HPDE6-E6E7 (cell line): ENCODE results near the gene NHLRC4.
A peak's percentile ranks its signal among the peaks of the same experiment; 100 is the strongest.

ENCODE experiments used
- DNase-seq: peaks from one replicate; pipeline ENCODE4 v3.0.0; 2011; ENCODE audit warnings: missing footprints; ENCODE audit errors: extremely low spot score

The NHLRC4 gene

DNA sequence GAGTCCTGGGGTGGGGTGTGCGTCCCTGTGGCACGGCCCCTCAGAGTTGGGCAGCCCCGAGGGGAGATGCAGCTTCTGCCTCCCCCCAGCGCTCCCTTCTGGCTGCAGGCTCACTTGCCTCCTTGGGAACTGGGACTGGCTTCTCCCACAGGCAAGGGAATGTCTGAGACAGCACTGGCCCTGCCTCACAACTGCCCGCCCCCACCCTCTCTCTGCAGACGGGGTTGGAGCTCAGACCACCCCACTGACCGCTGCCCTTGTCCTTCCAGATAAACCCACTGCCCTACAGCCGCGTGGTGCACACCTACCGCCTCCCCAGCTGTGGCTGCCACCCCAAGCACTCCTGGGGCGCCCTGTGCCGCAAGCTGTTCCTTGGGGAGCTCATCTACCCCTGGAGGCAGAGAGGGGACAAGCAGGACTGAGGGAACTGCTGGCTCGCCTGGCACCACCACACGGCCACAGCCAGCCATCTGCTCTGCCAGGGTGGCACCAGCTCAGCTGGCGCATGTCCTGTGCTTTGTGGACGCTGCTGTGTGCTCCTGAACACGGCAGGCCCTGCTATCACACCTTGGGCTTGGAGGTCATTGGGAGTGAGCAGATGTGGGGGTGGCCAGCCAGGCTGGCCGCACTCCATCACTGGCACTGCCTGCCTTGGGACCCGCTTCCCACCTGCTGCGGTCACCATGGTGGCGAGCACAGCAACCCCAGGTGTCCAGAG lies 16.0 kb downstream of the NHLRC4 start:
- DNase-seq, result no peak

DNA sequence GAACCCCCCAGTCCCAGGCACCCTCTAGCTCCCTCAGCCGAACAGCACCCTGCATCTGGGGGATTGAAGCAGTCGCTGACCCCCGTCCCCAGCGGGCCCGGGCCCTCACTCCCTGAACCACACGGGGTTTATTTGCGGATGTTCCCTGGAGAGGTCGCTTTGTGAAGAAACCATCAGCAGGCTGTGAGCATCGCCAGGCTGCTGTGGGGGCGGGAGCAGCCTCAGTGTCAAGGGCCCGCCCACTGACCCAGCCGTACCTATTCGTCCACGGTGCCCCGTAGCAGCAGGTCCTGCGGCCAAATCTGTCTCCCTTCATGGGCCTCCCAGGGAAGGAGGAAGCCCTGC lies 16.6 kb downstream of the NHLRC4 start:
- no peak for DNase-seq

DNA sequence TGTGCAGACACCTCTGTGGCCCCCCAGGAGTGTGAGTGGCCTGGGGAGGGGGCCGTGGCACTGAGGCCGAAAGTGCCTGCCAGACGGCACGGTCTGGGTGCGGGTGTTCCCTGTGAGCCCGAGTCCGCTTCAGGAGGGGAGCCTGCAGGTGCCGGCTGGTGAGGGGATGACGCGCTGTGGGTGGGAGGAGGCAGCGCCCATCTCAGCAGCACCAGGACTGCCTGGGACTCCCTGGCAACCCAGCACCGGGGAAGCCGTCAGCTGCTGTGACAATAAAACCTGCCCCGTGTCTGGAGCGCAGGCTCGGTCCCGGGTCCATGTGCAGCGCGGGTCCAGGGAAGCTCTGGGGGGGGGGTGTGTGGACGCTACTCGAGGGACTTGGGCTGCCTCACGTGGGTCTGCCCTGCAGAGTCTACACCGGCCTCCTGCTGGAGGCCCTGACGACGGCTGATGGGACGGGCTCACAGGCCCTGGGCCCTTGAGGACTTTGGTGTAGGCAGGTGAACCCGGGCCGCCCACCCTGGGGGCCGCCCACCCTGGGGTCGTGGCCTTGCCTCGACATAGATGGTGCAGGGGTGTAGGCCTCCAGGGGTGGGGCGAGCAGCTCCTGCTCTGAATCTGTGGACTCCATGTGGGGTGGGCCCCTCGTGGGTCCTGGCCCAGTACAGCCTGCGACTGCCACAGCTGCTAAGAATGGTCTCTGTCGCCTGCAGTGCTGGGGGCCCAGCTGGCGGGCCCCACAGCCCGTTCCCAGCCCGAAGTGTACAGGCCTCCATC lies 17.2 kb downstream of the NHLRC4 start:
- DNase-seq, result no peak

DNA sequence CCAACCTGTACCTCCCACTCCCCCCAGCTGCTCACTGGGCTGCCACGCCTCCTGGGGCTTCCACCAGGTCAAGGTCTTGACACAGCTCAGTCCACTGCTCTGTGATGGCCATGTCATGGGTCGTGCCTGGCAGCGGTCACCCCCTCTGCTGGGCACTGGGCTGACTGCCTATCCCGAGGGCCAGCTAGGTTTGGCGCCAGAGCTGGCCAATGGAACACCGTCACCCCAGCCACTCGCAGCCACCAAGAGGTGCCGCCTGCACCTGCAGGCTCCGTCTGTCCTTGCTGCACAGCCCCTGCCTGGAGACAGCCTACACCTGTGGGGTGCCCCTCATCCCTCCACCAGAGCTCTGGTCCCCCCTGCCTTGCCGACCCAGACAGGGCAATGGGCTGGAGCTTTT lies 18.5 kb downstream of the NHLRC4 start:
- no peak for DNase-seq

DNA sequence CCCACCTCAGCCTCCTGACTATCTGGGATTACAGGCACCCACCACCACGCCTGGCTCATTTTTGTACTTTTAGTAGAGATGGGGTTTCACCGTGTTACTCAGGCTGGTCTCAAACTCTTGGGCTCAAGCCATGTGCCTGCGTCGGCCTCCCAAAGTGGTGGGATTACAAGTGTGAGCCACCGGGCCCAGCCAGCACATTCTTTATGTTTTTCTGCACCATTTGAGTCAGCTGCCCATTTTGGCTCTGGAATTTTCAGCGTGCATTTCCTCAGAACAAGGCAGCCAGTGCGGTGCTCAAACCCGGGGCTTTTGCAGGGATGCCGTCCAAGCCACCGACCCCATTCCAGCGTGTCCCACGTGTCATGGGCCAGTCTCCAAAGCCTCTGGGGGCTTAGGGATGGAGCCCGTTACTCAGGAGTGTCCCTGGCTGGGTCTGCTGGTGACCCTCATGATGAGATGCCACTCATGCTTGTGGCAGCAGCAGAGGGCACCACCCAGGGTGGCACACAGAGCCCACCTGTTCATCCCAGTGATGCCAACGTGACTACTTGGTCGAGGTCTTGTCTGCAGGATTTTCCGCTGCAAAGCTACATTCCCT lies 19.3 kb downstream of the NHLRC4 start:
- no peak for DNase-seq

DNA sequence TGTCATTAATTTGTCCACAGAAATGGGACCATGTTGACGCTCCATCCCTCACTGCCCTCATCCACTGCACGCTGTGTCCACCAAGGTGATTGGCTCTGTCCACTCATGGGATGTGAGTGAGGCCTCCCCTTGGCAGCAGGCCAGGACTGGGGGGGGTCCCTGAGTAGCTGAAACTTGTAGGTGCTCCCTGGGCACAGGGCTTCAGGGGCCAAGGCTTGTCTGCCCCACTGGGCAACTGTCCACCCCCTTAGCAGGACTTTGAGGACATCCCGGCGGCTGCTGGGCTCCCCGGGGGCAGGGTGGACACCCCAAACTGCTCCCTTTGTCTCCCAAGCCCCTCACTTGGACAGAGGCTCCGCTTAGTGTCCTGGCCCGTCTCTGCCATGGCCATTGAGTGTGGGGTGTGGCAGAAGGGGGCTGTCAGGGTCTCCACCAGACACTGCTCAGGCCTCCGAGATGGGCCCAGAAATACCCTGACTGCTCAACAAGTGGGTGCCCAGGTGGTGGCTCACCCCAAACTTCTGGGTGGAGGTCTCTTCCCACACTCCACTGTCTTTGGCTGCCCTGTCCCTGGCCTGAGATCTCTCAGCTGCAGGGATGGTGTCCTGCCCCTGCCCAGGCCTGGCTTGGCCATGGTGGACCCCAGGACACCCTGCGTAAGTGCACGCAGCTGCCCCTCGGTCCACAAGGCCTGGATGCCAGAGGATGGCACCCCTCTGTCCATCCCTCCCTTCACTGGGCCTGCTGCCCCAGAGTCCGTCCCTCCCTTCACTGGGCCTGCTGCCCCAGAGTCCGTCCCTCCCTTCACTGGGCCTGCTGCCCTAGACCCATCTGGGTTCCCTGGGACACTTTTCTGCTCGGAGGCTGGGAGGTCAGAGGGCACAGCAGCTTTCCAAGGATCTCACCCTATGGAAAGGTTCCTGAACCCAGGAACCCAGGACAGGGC lies 20.1 kb downstream of the NHLRC4 start:
- DNase-seq, result no peak

DNA sequence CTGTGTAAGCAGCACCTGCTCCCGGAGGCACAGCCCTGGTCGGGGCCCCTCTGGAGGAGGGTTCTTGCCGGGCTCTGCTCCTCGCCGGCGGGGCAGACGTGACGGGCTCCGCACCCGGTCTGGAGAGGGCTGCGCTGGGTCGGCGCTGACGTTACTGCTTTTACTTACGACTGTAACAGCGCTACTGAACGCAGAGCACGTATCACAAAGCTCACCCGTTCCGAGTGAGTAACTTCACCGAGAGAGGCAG lies 21.8 kb downstream of the NHLRC4 start:
- DNase-seq, result no peak

DNA sequence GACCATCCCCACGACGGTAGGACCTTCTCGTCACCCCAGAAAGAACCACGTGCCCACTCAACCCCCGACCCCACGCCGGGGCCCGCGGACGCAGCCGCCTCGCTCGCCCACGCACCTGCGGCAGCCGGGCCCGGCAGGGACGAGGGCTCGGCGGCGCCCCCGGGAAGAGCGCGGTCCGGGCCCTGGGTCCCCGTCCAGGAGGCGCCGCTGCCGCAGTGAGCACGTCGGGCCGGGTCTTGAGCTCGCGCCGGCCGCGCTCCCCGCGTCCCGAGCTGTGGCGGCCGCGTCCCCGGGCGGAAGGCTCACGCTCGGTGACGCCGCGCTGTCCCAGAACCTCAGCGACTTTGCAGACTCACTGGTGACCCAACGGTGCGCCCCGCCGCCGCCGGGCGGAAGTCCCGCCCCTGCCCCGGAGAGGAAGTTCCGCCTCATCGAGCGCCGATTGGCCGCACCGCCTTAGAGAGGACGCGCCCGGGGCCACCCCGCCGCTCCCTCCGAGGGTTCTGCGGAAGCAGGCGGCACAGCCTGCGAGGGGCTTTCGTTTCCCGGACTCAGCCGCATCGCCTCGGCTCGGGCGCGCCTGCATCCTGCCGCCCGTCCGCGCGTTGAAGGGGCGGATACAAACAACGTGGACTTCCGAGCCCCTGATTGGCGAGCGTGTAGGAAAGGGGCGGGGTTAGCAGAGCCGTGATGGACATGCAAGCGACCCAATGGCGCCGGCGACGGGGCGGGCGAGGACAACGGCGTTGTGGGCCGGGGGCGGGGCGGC lies 22.3 kb downstream of the NHLRC4 start:
- DNase-seq, result no peak

DNA sequence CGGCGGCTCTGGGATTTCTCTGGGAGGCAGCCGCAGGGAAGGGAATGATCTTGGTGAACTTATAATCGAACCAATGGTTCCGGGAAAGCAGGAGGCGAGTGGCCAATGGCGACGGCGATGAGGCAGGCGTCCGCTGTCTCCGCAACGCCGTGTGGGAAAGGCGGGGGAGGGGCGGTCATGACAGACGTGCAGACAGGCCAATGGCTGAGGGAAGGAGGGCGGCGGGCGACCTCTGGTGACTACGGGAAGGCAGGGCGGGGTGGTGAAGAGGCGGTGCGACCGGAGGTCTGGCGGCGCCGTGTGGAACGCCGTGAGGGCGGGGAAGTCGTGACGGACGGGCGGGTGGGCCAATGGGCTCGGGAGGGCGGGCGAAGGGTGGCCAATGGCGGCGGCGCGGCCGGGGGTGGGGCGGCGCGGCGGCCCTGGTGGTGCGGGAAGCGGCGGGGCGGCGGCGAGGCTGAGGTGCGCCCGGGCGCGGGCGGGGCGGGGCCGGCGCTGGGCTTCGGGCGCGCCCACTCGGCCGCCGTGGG lies 22.9 kb downstream of the NHLRC4 start, which contains the start of gene RAB40C:
RAB40C (plus strand) TSS at position 409 of the 530 bp plus-strand sequence. CDS start 226 bp downstream, outside the sequence.
- peak; percentile 86 for DNase-seq

DNA sequence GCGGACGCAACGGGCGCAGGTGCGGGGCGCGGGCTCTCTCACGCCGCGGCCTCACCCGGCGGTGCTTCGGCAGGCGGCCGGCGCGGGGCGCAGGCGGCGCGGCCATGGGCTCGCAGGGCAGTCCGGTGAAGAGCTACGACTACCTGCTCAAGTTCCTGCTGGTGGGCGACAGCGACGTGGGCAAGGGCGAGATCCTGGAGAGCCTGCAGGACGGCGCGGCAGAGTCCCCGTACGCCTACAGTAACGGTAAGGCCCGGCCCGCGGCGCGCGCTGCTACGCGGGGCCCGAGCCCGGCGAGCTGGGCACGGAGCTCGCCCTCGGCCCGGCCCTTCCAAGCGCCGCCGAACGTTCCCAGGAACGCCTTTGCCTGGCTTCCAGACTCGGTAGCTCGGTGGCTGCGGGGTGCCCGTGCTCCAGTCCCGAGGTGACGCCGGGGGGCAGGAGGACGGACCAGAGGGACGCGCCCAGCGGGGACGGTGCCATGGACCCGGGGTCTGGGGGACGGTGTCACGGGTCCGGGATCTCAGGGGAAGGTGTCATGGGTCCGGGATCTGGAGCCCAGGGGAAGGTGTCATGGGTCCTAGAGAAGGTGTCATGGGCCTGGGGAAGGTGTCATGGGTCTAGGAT lies 23.5 kb downstream of the NHLRC4 start:
- DNase-seq, result no peak

DNA sequence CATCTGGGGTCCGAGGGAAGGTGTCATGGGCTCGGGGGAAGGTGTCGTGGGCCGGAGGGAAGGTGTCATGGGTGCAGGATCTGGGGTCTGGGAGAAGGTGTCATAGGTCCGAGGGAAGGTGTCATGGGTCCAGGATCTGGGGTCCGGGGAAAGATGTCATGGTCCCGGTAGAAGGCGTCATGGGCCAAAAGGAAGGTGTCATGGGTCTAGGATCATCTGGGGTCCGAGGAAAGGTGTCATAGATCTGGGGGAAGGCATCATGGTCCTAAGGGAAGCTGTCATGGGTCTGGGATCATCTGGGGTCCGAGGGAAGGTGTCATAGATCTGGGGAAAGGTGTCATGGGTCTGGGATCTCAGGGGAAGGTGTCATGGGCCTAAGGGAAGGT lies 24.0 kb downstream of the NHLRC4 start:
- no peak for DNase-seq

DNA sequence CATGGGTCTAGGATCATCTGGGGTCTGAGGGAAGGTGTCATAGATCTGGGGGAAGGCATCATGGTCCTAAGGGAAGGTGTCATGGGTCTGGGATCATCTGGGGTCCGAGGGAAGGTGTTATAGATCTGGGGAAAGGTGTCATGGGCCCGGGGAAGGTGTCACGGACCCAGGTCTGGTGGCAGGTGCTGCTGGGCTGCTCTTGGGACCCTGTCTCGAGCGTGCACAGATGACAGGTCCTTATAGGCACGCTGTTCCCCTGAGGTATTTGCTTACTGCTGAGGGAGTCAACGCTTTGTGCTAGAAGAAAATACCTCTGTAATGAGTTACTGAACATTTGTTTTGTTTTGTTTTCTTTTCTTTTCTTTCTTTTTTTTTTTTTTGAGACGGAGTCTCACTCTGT lies 24.4 kb downstream of the NHLRC4 start:
- no peak for DNase-seq

DNA sequence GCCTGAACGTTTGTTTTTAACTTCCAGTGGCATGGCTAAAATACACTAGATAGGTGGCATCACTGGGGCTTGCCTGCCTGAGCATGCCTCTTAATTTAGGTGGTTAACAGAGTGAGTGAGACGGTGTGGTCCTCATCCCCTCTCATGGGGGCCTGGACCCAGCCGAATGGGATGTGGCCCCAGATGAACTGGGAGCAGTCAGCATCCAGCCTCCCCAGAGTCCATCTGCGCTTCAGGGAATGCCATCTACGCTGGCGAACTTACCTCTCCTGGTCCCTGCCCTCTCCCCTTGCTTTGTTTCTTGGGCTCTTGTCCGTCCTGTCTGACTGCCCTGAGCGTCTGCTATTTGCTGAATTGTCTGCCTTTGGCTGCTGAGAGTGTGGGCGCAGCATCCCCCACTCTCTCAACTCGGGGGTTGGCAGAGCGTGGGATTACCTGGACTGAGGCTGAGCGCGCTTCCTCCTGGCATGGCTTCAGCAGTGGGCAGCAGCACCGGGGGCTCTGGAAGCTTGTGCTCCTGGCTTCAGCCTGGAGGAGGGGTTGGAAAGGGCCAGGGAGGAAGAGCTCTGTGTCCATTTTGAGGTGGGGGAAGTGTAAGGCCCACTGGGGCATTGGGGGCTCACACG lies 25.2 kb downstream of the NHLRC4 start:
- DNase-seq, result no peak

DNA sequence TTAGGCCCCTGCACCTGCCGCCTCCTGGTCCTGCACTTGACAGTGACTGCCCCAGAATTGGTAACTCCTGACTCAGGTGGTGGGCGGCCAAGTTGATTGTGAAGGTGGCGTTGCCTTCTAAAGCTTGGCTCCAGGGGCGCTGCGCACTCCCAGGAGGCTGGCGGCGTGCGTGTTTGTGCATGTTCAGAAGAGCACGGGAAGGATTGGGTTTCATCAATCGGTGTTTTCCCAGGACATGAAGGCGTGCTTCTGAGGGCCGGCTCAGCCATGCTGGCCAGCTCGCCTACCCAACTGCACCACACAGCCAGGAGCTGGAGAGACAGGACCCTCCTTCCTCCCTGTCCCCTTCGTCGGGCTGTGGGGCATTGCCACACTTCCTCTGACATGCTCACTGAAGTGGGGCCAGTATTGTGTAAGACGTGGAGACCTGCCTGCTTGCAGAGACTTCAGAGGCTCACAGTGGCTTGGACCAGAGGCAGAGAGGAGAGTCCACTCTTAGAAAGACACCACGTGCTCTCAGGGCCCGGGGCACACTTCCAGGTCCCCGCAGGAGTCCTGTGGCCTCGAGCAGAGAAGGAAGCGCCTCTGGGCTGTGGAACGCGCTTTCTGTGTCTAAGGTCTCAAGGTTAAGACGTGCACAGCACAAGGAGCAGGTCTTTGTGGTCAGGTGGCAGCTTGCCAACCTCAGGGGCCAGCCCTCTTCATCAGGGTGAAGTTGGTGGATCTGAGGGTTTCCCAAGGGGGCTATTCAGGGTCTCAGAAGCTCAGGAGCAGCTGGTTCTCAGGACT lies 25.9 kb downstream of the NHLRC4 start:
- DNase-seq, result peak; percentile 87

DNA sequence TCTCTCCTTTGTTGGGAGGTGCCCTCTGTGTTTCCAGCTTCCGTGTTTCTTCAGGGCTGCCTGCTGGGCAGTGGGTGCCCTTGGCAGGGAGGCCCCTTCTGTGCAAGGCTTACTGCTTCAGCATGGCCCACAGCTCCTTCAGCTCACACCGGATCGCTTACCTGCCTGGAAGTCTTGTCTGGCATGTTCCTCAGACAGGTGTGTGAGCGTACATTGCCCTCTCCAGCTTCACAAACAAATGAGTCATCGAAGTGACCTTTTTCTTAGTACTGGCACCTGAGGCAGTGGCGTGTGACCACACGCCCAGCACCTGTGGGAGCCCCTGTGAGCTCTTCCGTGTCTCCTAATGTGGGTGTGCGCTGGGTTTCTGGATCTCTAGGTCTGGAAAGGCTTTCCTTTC lies 26.6 kb downstream of the NHLRC4 start:
- DNase-seq, result peak; percentile 74

DNA sequence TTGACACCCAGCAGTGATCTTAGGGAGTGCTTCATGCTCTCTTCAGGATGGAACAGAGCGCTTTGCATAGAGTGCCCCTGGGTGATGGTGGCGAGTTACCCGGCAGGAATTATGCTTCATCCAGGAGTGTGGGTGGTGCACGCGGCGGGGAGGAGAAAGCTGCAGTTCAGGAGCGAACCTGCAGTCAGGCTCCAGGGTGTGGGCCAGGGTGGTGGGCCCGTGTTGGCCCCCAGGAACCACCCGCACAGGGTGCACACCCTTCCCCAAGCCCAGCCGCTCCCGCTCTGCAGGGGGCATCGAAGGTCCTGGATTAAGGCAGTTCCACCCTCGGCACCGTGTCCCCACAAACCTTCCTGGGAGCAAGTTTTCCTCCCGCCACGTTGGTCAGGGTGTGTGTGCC lies 27.0 kb downstream of the NHLRC4 start:
- no peak for DNase-seq

DNA sequence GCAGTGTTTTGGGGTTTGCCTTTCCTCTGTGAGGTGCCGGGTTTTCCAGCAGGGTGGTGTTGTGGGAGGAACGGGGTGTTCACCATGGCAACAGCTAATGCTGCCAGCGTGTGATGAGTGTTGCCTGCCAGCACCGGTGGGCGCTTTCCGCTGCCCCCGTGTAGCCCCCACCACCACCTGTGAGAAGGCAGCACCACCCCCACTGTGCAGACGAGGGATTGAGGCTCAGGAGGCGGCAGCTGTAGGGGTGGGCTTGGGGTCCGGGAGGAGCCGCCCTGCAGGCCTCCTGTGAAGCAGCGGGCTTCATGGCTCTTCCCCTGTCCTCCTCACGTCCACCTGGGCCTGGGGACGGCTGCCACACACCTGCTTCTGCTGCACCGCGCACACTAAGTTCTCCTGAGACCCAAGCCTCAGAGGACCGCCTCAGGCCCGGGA lies 28.3 kb downstream of the NHLRC4 start:
- no peak for DNase-seq

DNA sequence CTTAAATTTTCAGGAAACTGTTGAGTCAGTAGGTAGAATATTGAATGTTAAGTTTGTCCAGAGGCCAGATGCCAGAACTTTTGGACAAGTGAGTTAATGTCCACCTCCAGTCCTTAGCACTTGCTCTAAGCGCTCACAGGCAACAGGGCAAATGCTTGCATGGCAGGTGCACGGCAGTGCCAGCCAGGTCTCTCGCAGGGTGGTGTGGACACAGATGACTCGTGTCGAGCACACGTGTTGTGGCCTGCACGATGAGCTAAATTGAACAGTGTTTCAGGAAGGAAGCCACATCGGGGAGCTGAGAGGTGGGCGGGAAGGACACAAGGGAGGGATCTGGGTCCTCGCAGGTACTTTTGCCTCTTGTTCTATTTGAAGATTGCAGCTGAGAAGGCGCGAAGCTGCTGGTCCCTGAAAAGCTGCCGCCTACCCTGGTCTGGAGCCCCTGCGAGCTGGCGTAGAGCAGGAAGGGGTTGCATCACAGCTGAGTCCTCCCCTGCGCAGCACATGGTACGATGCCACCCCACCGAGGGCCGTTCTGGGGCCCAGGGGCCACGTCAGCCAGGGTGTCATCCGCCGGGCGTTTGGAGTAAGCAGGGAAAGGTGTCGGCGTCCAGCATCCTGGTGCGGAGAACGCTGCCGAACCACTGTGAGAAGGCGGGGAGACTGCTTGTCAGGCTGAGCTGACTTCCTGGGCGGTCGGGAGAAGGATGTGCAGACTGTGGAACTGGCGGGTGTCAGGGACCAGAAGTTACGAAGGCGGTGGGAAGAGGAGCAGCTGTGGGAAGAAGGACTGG lies 29.3 kb downstream of the NHLRC4 start:
- DNase-seq, result no peak

DNA sequence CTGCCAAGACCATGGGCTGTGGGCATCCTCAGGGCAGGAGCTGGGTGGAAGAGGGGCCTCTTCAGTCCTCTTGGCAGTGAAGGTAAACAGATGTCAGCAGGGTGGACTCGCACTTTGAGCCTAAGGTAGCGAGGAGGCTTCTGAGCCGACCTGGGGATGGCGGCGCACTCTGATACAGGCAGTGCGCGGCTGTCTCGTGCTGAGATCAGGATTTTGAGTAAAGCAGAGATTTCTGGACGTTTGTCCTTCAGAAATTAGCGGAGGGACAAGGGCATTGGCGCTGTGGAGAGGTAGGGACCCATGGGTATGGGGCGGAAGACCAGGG lies 29.9 kb downstream of the NHLRC4 start:
- DNase-seq, result no peak
